GM18508 (cell line): ENCODE data around the gene ERBB3.
A peak's percentile ranks its signal among the peaks of the same experiment; 100 is the strongest.

Experiments used
- ATAC-seq: cut with Tn5 transposase; IDR thresholded peaks from one replicate; pipeline ENCODE4 v1.9.1; 2021; ENCODE audit warnings: moderate number of reproducible peaks; ENCODE audit not compliant: insufficient read depth, unreplicated experiment

ERBB3 gene

DNA sequence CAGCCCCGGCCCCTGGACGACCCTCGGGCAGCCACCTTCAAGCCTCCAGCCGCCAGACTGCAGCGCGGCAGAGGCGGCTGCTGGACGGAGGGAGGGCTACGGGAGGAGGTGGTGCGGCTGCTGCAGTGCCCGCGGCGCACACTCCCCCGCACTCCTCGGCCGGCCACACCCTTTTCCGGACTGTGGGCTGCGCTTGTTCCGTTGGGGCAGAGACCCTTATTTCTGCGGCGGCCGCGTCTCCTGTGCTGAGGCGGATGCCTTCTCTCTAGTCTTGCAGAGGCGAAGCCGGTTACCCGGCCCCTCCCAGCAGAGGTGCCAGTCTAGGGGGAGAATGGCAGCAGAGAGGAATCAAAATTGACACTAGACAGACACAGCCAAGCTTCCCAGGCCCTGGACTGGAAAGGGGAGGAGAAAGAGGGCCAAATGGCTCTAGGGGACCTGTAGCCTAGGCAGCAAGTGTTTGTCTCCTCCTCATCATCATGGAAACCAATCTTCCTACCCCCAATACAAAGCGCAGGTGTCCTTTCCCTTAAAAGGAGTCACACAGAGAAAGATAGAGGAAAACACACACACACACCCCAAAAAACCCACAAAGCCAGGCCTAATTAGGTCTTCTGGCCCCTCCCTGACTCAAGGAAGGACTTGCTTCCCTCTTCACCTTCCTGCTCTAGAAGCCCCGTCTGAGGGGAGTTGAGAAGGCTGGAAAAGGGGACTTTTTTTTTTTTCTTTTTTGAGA lies 49.4 kb downstream of the ERBB3 start:
- no peak for ATAC-seq

DNA sequence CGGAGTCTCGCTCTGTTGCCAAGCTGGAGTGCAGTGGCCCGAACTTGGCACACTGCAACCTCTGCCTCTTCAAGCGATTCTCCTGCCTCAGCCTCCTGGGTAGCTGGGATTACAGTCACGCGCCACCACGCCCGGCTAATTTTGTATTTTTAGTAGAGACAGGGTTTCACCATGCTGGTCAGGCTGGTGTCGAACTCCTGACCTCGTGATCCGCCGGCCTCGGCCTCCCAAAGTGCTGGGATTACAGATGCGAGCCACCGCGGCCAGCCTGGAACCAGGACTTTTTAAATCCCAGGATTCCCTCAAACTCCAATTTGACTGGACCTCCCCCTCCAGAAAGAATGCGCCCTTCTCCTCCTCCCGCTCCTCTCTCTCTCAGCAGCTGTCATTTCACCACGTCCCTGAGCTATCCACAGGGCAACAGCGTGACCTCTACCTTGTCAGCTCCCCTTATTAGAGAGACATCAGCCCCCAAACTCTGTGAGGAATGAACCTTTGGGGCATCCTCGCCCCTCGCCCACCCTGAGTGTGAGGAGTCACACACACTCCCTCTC lies 50.1 kb downstream of the ERBB3 start:
- ATAC-seq = no peak

DNA sequence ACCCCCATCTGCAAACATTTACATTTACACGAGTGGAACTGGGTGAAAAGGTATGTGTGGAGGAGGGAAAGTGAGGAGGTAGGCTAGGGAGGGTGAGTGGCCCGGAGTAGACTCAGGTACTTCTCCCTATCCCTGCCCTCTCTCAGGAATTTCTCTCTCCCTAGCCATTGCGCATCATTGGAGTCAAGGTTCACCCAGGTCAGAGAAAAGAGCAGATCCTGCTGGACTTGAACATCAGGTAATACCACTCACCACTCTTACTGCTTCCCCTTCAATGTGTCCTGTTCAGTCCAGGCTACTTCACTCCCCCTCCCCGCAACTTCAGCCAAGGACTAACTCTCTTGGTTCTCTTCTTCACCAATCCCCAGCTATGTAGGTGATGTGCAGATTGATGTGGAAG lies 50.9 kb downstream of the ERBB3 start:
- ATAC-seq = no peak

DNA sequence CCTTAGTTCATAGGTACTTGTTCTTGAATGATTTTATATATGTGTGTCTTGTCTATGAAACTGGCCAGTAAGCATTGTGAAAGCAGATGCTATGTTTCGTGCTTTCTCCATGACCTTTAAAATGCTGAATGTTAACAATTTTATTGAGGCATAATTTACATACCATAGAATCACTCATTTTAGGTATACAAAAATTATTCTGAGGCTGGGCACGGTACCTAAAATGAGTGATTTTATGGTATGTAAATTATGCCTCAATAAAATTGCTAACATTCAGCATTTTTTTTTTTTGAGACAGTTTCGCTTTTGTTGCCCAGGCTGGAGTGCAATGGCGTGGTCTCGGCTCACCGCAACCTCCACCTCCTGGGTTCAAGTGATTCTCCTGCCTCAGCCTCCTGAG lies 54.9 kb downstream of the ERBB3 start:
- ATAC-seq = no peak

DNA sequence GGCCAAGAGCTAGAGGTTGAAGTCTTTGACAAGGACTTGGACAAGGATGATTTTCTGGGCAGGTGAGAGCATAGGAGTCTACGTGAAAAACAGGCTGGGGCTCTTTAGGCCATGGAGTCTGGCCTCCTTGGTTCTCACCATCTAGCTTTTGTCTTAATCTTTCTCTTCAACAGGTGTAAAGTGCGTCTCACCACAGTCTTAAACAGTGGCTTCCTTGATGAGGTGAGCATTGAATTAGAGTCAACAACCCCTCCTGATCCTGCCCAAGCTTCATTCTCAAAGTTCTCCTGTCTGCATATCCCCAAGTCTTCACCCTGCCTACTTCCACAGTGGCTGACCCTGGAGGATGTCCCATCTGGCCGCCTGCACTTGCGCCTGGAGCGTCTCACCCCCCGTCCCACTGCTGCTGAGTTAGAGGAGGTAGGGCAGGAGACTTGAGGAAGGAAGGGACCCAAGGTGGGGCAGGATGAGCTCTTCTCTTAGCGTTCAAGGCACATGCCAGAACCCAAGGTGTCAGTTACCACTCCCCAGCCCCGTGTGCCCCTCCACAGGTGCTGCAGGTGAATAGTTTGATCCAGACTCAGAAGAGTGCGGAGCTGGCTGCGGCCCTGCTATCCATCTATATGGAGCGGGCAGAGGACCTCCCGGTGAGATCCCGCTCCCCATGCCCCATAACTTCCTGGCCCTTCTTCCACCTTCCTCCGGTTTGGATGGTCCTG lies 58.0 kb downstream of the ERBB3 start:
- no peak for ATAC-seq

DNA sequence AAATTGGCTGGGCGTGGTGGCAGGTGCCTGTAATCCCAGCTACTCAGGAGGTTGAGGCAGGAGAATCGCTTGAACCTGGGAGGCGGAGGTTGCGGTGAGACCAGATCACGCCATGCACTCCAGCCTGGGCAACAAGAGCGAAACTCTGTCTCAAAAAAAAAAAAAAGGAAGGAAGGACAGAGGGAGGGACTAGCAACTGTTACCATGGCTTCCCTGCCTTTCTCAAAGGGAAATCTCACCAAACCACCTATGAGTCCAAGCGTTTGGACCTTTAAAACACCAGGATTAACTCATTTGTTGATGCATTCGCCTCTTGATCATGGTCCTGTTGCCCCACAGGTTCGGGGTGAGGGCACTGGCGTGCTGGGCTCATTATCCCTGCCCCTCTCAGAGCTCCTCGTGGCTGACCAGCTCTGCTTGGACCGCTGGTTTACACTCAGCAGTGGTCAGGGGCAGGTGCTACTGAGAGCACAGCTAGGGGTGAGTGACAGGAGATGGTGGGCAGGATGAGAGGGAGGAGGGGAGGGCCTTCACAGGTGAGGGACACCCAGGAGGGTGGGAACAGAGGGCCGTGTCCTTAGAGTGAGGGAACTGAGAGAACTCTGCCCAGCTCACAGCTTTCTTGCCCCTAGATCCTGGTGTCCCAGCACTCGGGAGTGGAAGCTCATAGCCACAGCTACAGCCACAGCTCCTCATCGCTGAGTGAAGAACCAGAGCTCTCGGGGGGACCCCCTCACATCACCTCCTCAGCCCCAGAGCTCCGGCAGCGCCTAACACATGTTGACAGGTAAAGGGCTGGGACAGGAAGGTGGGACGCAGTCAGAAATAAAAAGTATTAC lies 62.2 kb downstream of the ERBB3 start:
- no peak for ATAC-seq

DNA sequence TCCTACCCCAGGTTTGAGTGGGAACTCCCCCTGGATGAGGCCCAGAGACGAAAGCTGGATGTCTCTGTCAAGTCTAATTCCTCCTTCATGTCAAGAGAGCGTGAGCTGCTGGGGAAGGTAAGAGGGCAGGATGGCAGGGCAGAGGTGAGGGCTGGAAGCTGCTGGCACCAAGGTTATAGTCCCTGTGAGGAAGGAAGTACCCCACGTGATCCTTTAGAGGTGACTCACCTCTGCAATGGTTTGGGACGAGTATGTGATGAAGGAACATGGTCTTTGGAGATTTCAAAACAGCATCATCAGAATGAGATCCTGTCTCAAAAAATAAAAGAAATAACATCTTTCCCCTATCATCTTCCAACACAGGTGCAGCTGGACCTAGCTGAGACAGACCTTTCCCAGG lies 63.3 kb downstream of the ERBB3 start:
- ATAC-seq = no peak

DNA sequence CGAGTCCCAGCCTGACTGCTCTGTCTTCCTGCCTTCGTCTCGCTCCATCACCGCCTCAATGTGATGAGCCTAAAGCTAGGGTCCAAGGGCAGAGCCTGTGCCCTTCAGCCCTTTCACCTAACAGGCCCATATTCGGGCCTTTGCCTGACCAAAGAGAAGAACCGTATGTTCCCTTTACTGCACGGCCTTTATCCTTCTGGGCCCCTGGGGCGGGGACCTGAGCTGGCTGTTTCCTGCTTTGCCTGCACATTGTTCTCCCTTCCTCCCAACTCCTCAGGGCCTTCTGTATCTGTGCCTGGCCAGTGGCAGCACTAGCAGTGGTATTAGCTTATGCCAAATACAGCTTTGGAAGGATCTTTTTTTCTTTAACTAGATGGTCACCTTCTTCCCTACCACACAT lies 63.9 kb downstream of the ERBB3 start:
- no peak for ATAC-seq

DNA sequence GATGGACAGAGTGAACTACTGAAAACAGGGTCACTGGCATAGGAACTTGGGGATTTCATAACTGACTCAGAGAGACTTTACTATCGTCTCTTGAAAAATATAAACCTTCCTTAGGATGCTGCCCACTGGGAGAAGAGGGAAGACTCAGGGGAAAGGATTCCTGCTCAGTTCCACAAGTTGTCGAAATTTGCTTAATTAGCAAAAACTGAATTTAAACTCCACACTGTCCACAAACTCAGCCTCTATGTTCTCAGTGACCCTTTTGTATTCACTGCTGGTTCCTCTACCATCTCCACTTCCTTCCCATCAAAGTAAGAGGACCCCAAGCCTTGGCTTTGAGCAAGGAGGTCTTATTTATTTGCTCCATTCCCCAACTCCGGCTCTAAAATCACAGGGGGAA lies 65.3 kb downstream of the ERBB3 start:
- ATAC-seq = no peak

DNA sequence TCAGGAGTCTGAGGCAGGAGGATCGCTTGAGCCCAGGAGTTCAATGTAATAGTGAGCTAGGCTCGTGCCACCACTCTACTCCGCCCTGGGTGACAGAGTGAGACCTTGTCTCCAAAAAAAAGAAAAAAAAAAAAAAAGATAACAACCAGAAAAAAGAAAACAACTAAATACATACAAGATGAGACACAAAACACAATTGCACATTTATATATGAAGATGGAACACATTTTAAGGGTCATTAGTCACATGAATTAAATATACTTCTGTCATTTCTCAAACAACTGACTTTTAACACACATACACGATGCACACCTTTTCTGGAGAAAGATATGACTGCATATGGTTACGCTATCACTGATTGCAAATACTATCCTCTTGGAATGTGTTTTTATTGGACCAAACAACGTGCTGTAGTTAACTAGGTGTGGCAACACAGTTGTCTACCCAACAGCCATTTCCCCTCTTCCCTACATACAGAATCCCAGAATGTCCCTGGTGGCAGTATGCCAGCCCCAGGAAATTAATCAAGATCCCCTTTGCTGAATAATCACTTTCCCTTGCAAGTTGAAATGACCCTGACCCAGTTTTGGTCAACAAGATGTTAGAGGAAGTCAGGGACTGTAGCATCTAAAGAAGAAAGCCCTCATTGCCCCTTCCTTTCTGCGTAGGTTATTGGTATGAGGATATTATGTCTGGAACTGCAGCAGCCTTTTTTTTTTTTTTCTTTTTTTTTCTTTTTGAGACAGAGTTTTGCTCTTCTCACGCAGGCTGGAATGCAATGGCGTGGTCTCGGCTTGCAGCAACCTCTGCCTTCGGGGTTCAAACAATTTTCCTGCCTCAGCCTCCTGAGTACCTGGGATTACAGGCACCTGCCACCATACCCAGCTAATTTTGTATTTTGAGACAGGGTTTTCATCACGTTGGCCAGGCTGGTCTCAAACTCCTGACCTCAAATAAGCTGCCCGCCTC lies 66.8 kb downstream of the ERBB3 start:
- no peak for ATAC-seq

DNA sequence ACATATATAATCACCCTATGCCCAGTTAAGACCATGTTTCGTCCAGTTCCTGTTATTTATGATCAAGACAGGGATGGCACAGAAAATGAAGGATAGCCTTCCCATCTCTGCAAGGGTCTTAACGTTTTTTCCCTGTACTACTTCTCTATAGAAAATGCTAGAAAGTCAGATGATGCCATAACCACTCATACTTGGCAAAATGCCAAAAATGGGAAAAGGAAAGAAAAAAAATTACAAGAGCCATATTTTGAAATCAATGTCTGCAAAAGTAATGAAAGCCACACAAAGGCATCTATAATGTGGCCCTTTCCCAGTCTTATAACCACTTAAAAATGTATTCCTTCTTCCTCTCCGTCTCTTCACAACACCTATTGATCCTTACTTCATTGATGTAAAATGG lies 70.6 kb downstream of the ERBB3 start:
- ATAC-seq = no peak

DNA sequence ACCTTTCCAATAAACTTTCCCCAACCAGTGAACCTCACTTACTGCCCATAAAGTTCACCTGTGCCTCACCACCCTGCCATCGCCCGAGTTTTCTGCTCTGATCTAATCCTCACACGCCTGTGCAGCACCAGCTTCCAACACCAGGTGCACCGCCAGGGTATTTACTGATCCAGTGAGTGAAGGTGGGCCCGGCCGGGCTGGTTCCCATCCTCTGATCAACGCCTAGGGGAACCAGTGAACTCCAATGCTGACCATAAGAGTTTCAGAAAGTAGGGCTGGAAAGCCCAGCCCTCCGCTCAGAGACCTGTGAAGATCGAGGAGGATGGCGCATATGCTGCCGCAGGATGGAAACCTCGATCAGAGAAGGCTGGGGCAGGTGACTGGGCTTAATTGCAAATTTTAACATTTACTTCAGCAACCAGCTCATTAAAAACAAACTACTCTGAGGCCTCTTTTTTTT lies 71.7 kb downstream of the ERBB3 start:
- ATAC-seq = no peak

DNA sequence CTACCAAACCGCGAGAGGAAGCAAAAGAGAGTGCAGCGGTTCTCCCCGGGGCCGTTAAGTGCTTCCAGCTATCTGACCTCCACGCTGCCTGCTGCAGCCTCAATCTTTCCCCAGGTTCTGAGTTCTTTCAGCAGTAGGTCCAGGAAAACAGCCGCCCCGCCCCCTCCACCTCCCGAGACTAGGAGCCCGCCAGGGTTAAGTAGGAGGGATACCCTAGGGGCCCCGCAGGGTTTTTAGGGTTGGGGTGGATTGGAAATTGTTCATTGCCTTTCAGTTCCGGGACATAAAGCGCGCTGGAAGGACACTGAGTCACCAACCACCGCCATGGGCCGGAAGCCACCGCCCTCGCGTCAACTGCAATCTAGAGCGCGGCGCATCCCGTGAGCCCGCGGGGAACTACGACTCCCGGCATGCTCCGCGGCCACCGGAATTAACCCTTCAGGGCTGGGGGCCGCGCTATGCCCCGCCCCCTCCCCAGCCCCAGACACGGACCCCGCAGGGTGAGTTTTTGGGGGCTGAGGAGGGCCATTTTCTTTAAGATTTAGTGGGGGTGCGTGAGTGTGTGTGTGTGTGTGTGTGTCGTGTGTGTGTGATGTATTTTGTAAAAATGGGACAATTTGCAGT lies 72.3 kb downstream of the ERBB3 start, which contains the start of gene MYL6B:
Gene MYL6B, plus strand, starts transcription at position 456 of the 624 bp plus-strand sequence. CDS start 1,332 bp downstream, outside the sequence.
- peak; percentile 46 for ATAC-seq
